Measurements from ENCODE around the gene REP15.

- TF ChIP-seq, protein P1, sequence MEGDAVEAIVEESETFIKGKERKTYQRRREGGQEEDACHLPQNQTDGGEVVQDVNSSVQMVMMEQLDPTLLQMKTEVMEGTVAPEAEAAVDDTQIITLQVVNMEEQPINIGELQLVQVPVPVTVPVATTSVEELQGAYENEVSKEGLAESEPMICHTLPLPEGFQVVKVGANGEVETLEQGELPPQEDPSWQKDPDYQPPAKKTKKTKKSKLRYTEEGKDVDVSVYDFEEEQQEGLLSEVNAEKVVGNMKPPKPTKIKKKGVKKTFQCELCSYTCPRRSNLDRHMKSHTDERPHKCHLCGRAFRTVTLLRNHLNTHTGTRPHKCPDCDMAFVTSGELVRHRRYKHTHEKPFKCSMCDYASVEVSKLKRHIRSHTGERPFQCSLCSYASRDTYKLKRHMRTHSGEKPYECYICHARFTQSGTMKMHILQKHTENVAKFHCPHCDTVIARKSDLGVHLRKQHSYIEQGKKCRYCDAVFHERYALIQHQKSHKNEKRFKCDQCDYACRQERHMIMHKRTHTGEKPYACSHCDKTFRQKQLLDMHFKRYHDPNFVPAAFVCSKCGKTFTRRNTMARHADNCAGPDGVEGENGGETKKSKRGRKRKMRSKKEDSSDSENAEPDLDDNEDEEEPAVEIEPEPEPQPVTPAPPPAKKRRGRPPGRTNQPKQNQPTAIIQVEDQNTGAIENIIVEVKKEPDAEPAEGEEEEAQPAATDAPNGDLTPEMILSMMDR (IDR thresholded peaks at IDR 0.05): peak; percentile 1; the same call in 1 of the 2 replicates
- no peak for TF ChIP-seq ZFX (IDR thresholded peaks at IDR 0.05; ENCODE audit: borderline replicate concordance)
Measured at GRCh38 chr12:27732281-27732680, 36.0 kb downstream of the REP15 start.
